SK-N-SH (cell line): Measurements from ENCODE around the gene SORBS2.

Experiments used
- JUND ChIP-seq: IDR thresholded peaks from 2 replicates; pipeline ENCODE4 v1.4.0; 2012
- NFIC ChIP-seq: IDR thresholded peaks from 2 replicates; pipeline ENCODE4 v1.4.0; 2012; ENCODE audit warnings: borderline replicate concordance
- PBX3 ChIP-seq: IDR thresholded peaks from 2 replicates; pipeline ENCODE4; 2012
- REST ChIP-seq: IDR thresholded peaks from 2 replicates; pipeline ENCODE4 v1.6.1; 2012; ENCODE audit warnings: mild to moderate bottlenecking, low read depth, low read length, moderate library complexity
- RFX5 ChIP-seq: IDR thresholded peaks from 2 replicates; pipeline ENCODE4 v1.6.1; 2012; ENCODE audit warnings: mild to moderate bottlenecking, improper control_type of control experiment, low read length
- TAF1 ChIP-seq: IDR thresholded peaks from 2 replicates; pipeline ENCODE4 v1.6.1; 2012; ENCODE audit warnings: low read depth, mild to moderate bottlenecking, low read length, moderate library complexity, borderline replicate concordance
- TF ChIP-seq, protein P1 (sequence below): fragments of 200-600 bp; sonication (generic); IDR thresholded peaks from 2 replicates; pipeline ENCODE4 v1.6.1; 2017; ENCODE audit warnings: antibody characterized with exemption, mild to moderate bottlenecking, moderate library complexity
- TF ChIP-seq, protein P2 (sequence below): IDR thresholded peaks from 2 replicates; pipeline ENCODE4 v1.4.0; 2012; ENCODE audit warnings: low read depth

- TF ChIP-seq, protein P1, sequence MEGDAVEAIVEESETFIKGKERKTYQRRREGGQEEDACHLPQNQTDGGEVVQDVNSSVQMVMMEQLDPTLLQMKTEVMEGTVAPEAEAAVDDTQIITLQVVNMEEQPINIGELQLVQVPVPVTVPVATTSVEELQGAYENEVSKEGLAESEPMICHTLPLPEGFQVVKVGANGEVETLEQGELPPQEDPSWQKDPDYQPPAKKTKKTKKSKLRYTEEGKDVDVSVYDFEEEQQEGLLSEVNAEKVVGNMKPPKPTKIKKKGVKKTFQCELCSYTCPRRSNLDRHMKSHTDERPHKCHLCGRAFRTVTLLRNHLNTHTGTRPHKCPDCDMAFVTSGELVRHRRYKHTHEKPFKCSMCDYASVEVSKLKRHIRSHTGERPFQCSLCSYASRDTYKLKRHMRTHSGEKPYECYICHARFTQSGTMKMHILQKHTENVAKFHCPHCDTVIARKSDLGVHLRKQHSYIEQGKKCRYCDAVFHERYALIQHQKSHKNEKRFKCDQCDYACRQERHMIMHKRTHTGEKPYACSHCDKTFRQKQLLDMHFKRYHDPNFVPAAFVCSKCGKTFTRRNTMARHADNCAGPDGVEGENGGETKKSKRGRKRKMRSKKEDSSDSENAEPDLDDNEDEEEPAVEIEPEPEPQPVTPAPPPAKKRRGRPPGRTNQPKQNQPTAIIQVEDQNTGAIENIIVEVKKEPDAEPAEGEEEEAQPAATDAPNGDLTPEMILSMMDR = no peak
- TF ChIP-seq TAF1 (no peak), PBX3 (no peak), NFIC (no peak), RFX5 (no peak), JUND (no peak), REST (no peak)
- TF ChIP-seq, protein P2, sequence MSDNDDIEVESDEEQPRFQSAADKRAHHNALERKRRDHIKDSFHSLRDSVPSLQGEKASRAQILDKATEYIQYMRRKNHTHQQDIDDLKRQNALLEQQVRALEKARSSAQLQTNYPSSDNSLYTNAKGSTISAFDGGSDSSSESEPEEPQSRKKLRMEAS = no peak
Observed at GRCh38 chr4:185773419-185773818, 38.6 kb downstream of the SORBS2 start.
